Gastroesophageal sphincter (tissue), 3 donors: Measurements from ENCODE around the gene MRPS23.

Experiments used
- CTCF ChIP-seq, 4 experiments: fragments of 200-600 bp in 2 of 4; fragments of 450-650 bp in 2 of 4; sonication (generic) in 1 of 4; IDR thresholded peaks; one replicate each; pipeline ENCODE4 v1.5.1; 2017 to 2019; ENCODE audit warnings: antibody characterized with exemption in 4 of 4, mild to moderate bottlenecking in 2 of 4, moderate library complexity in 2 of 4
- POLR2A ChIP-seq, 2 donors: fragments of 450-650 bp; IDR thresholded peaks; one replicate each; pipeline ENCODE4 v1.6.1; 2017; ENCODE audit warnings: antibody characterized with exemption in 2 of 2, mild to moderate bottlenecking in 2 of 2, moderate library complexity in 1 of 2
- POLR2AphosphoS5 ChIP-seq: sonication (generic); formaldehyde crosslinking; IDR thresholded peaks from one replicate; pipeline ENCODE4 v1.6.1; 2017; ENCODE audit warnings: antibody characterized with exemption

GRCh38 chr17:57862694-57863667, 13.1 kb upstream of the MRPS23 start:
- TF ChIP-seq POLR2A (IDR thresholded peaks at IDR 0.05), result no peak
- TF ChIP-seq CTCF (IDR thresholded peaks at IDR 0.05), result no peak
- no peak for TF ChIP-seq POLR2AphosphoS5
